CD4-positive, CD25-positive, alpha-beta regulatory T cell (primary cell): Measurements from ENCODE around the gene KPNA1. TPM values are rescaled to one million over a fixed set of nuclear protein-coding genes. Genes with fewer than 3 reads are reported as not detected.
"Not testable (repeated sequence)": the region's sequence is repeated elsewhere in the genome, so short reads cannot be mapped to it uniquely, and the experiment has no call there.

Experiments used
- ATAC-seq, 2 donors: fragments of 150-1000 bp; cut with Tn5 transposase; one replicate each; pipeline ENCODE4 v1.10.0; 2021; ENCODE audit warnings: low read depth in 2 of 2, moderate number of reproducible peaks in 2 of 2, moderate library complexity in 1 of 2
- DNase-seq, 3 donors: peaks; one replicate each; pipeline versions ENCODE4 v3.0.0 to v3.0.0-alpha.2; 2012 to 2022; ENCODE audit warnings: mixed read lengths in 1 of 3
- H3K27ac ChIP-seq: one replicate; pipeline ENCODE4 v1.7.0; 2013; ENCODE audit warnings: mild to moderate bottlenecking, low read length; ENCODE audit not compliant: insufficient read depth, poor library complexity, severe bottlenecking
- H3K27me3 ChIP-seq: one replicate; pipeline ENCODE4 v1.7.0; 2013; ENCODE audit warnings: low read length; ENCODE audit not compliant: control insufficient read depth, insufficient read depth
- H3K36me3 ChIP-seq: one replicate; pipeline ENCODE4 v1.7.0; 2013; ENCODE audit warnings: mild to moderate bottlenecking, low read length, moderate library complexity; ENCODE audit not compliant: control insufficient read depth, insufficient read depth
- H3K4me1 ChIP-seq: 2 replicates; pipeline ENCODE4 v1.7.0; 2013; ENCODE audit warnings: mild to moderate bottlenecking, low read length; ENCODE audit not compliant: insufficient read depth, control insufficient read depth, poor library complexity, severe bottlenecking
- H3K4me3 ChIP-seq: one replicate; pipeline ENCODE4 v1.7.0; 2013; ENCODE audit warnings: low read depth, mild to moderate bottlenecking, low read length, moderate library complexity
- H3K9me3 ChIP-seq, 2 experiments: 1 replicate in 1 of 2; 2 replicates in 1 of 2; pipeline ENCODE4 v1.7.0; 2013; ENCODE audit warnings: low read length in 2 of 2, mild to moderate bottlenecking in 1 of 2, moderate library complexity in 1 of 2; ENCODE audit not compliant: control insufficient read depth in 2 of 2
- H3K27ac Mint-ChIP-seq, 3 donors: one replicate each; pipeline ENCODE4 v1.8.0; 2020 to 2022; ENCODE audit warnings: mild to moderate bottlenecking in 3 of 3, mixed read lengths in 3 of 3, moderate library complexity in 2 of 3
- H3K27me3 Mint-ChIP-seq: one replicate; pipeline ENCODE4 v1.8.0; 2022; ENCODE audit warnings: mild to moderate bottlenecking, mixed read lengths
- H3K36me3 Mint-ChIP-seq: one replicate; pipeline ENCODE4 v1.8.0; 2020; ENCODE audit warnings: mixed read lengths
- H3K4me1 Mint-ChIP-seq, 4 donors: one replicate each; pipeline ENCODE4 v1.8.0; 2020 to 2022; ENCODE audit warnings: mixed read lengths in 4 of 4, mild to moderate bottlenecking in 1 of 4
- H3K4me3 Mint-ChIP-seq, 4 donors: one replicate each; pipeline ENCODE4 v1.8.0; 2020 to 2022; ENCODE audit warnings: mild to moderate bottlenecking in 4 of 4, mixed read lengths in 4 of 4, moderate library complexity in 3 of 4
- H3K9me3 Mint-ChIP-seq, 7 donors: one replicate each; pipeline ENCODE4 v1.8.0; 2020 to 2022; ENCODE audit warnings: mixed read lengths in 7 of 7, mild to moderate bottlenecking in 3 of 7, moderate library complexity in 2 of 7
- polyA plus RNA-seq, 4 donors: library from polyadenylated mRNA; unstranded; fragments of 300-500 nt; fragmentation: Illumina TruSeq; gene quantifications; one replicate each; pipeline ENCODE4 v1.2.3, GENCODE V29; 2021
- total RNA-seq: library from RNA; stranded (reverse); gene quantifications from one replicate; pipeline ENCODE4 v1.2.3, GENCODE V29; 2022

The KPNA1 gene
- total and polyA plus RNA-seq, 5 donors from 2014 or later = 41.4 to 57.8 (median 45.1) TPM

GRCh38 chr3:122451371-122451770 is 63.4 kb downstream of the KPNA1 start:
- H3K27ac Mint-ChIP-seq = no peak overlapping the region
- H3K27me3 Mint-ChIP-seq = no peaks in the 10 kb centered on the region
- peaks cover 53% of the 10 kb centered on the region for H3K36me3 ChIP-seq
- H3K4me1 Mint-ChIP-seq = peaks cover 3 to 21% (median 8%) of the 10 kb centered on the region in 4 donors
- H3K4me3 ChIP-seq = no peak overlapping the region
- no peak for ATAC-seq
- H3K27ac ChIP-seq = no peak overlapping the region
- H3K9me3 ChIP-seq = no peaks in the 10 kb centered on the region
- H3K36me3 Mint-ChIP-seq = peaks cover 59% of the 10 kb centered on the region
- no peak for DNase-seq
- H3K27me3 ChIP-seq = no peaks in the 10 kb centered on the region
- H3K4me1 ChIP-seq = no peaks in the 10 kb centered on the region
- H3K9me3 Mint-ChIP-seq = peaks cover 0 to 5% (median 2%) of the 10 kb centered on the region in 7 donors
- no peak overlapping the region for H3K4me3 Mint-ChIP-seq

DNA sequence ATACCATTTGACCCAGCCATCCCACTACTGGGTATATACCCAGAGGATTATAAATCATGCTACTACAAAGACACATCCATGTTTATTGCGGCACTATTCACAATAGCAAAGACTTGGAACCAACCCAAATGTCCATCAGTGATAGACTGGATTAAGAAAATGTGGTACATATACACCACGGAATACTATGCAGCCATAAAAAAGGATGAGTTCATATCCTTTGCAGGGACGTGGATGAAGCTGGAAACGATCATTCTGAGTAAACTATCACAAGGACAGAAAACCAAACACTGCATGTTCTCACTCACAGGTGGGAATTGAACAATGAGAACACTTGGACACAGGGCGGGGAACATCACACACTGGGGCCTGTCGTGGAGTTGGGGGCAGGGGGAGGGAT is 66.5 kb downstream of the KPNA1 start:
- not testable (repeated sequence) for H3K27ac Mint-ChIP-seq, H3K27ac ChIP-seq, DNase-seq, H3K27me3 Mint-ChIP-seq, H3K4me1 ChIP-seq, H3K4me3 Mint-ChIP-seq, H3K4me3 ChIP-seq, H3K27me3 ChIP-seq, ATAC-seq, H3K9me3 ChIP-seq
- Mint-ChIP-seq H3K4me1 (peaks cover 0 to 14% (median 12%) of the 10 kb centered on the region in 4 donors), H3K36me3 (peaks cover 80% of the 10 kb centered on the region), H3K9me3 (peaks cover 2 to 13% (median 4%) of the 10 kb centered on the region in 7 donors)
- H3K36me3 ChIP-seq = peaks cover 59% of the 10 kb centered on the region

- not testable (repeated sequence) for H3K4me1 ChIP-seq, DNase-seq, H3K27ac ChIP-seq, H3K27me3 Mint-ChIP-seq, H3K9me3 ChIP-seq, H3K27me3 ChIP-seq, H3K4me3 Mint-ChIP-seq, ATAC-seq, H3K27ac Mint-ChIP-seq, H3K4me3 ChIP-seq
- Mint-ChIP-seq H3K4me1 (peaks cover 4 to 14% (median 12%) of the 10 kb centered on the region in 4 donors), H3K9me3 (peaks cover 2 to 13% (median 4%) of the 10 kb centered on the region in 7 donors), H3K36me3 (peaks cover 90% of the 10 kb centered on the region)
- peaks cover 68% of the 10 kb centered on the region for H3K36me3 ChIP-seq
Measured at GRCh38 chr3:122444491-122444887, 70.2 kb downstream of the KPNA1 start.

DNA sequence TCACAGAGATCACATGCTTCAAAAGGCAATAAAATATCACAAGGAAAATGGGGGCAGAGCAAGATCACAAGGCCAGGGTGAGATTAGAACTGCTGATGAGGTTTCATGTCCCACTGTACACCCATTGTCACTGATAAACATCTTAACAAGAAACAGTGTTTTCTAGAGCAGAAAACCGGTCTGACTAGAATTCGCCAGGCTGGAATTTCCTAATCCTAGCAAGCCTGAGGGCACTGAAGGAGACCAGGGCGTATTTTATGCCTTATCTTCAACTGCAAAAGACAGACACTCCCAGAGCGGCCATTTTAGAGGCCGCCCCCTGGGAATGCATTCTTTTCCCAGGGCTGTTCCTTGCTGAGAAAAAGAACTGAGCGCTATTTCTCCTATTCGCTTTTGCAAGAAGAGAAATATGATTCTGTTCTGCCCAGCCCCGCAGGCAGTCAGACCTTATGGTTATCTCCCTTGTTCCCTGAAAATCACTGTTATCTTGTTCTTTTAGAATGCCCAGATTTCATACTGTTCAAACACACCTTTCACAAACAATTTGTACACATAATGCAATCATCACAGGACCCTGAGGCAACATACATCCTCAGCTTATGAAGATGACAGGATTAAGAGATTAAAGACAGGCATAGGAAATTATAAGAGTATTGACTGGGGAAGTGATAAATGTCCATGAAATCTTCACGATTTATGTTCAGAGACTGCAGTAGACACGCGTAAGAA is 70.8 kb downstream of the KPNA1 start:
- H3K4me3 ChIP-seq, H3K9me3 ChIP-seq, DNase-seq, ATAC-seq, H3K4me1 ChIP-seq, H3K27ac ChIP-seq, H3K27me3 ChIP-seq, H3K27ac Mint-ChIP-seq, H3K27me3 Mint-ChIP-seq, H3K4me3 Mint-ChIP-seq: not testable (repeated sequence)
- peaks cover 4 to 14% (median 12%) of the 10 kb centered on the region in 4 donors for H3K4me1 Mint-ChIP-seq
- H3K36me3 Mint-ChIP-seq = peaks cover 90% of the 10 kb centered on the region
- H3K36me3 ChIP-seq = peaks cover 68% of the 10 kb centered on the region
- peaks cover 2 to 13% (median 4%) of the 10 kb centered on the region in 7 donors for H3K9me3 Mint-ChIP-seq

DNA sequence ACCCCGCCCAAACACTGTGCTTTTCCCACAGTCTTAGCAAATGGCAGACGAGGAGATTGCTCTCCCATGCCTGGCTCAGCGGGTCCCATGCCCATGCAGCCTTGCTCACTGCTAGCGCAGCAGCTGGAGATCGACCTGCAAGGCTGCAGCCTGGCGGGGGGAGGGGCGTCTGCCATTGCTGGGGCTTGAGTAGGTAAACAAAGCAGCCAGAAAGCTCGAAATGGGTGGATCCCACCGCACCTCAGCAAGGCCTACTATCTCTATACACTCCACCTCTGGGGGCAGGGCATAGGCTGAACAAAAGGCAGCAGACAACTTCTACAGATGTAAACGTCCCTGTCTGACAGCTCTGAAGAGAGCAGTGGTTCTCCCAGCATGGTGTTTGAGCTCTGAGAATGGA is 71.6 kb downstream of the KPNA1 start:
- H3K4me3 Mint-ChIP-seq = peak overlapping the region in 1 of 4 donors; percentile 10
- H3K27me3 Mint-ChIP-seq = no peaks in the 10 kb centered on the region
- Histone ChIP-seq H3K4me1 (no peaks in the 10 kb centered on the region), H3K4me3 (no peak overlapping the region), H3K27ac (no peak overlapping the region), H3K36me3 (peaks cover 67% of the 10 kb centered on the region), H3K9me3 (no peaks in the 10 kb centered on the region), H3K27me3 (no peaks in the 10 kb centered on the region)
- DNase-seq = no peak
- H3K36me3 Mint-ChIP-seq = peaks cover 90% of the 10 kb centered on the region
- H3K4me1 Mint-ChIP-seq = peaks cover 4 to 14% (median 11%) of the 10 kb centered on the region in 4 donors
- peaks cover 0 to 9% (median 2%) of the 10 kb centered on the region in 7 donors for H3K9me3 Mint-ChIP-seq
- ATAC-seq = no peak
- H3K27ac Mint-ChIP-seq = no peak overlapping the region

DNA sequence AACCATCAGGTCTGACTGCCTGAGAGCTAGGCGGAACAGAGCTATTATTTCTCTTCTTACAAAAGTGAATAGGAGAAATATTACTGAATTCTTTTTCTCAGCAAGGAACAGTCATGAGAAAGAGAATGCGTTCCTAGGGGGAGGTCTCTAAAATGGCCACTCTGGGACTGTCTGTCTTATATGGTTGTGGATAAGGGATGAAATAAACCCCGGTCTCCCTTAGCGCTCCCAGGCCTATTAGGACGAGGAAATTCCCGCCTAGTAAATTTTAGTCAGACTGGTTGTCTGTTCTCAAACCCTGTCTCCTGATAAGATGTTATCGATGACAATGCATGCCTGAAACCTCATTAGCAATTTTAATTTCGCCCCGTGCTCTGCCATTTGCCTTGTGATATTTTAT is 78.8 kb downstream of the KPNA1 start:
- peaks cover 80% of the 10 kb centered on the region for H3K36me3 Mint-ChIP-seq
- peaks cover 0 to 10% (median 4%) of the 10 kb centered on the region in 7 donors for H3K9me3 Mint-ChIP-seq
- no peak overlapping the region for H3K27ac Mint-ChIP-seq
- no peak for ATAC-seq
- Histone ChIP-seq H3K36me3 (peaks cover 72% of the 10 kb centered on the region), H3K9me3 (peaks cover 5% of the 10 kb centered on the region in 2 experiments), H3K27ac (no peak overlapping the region), H3K27me3 (no peaks in the 10 kb centered on the region), H3K4me1 (no peaks in the 10 kb centered on the region), H3K4me3 (no peak overlapping the region)
- DNase-seq = no peak
- H3K27me3 Mint-ChIP-seq = no peaks in the 10 kb centered on the region
- no peak overlapping the region for H3K4me3 Mint-ChIP-seq
- peaks cover 0 to 11% (median 0%) of the 10 kb centered on the region in 4 donors for H3K4me1 Mint-ChIP-seq

DNA sequence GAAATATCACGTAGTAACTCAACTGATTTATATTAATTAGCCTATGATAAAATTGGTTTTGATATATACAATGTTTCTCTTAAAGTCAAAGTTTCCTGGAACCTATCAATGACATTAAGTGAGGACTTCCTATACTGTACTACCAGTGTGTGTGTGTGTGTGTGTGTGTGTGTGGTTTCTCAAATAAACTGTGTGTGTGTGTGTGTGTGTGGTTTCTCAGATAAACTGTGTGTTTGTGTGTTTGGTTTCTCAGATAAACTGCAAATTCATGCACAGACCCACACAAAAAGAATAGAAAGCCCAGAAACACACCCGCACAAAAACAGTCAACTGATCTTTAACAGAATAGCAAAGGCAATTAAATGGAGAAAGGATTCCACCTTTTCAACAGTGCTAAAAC is 84.4 kb downstream of the KPNA1 start:
- peak overlapping the region in 1 of 3 donors; percentile 78 for H3K27ac Mint-ChIP-seq
- no peak overlapping the region for H3K4me3 Mint-ChIP-seq
- ATAC-seq (no peak), DNase-seq (peak in 1 of 3 donors; percentile 26)
- peaks cover 2 to 25% (median 10%) of the 10 kb centered on the region in 4 donors for H3K4me1 Mint-ChIP-seq
- Histone ChIP-seq H3K4me1 (no peaks in the 10 kb centered on the region), H3K36me3 (peaks cover 52% of the 10 kb centered on the region), H3K27ac (no peak overlapping the region), H3K27me3 (no peaks in the 10 kb centered on the region), H3K9me3 (no peaks in the 10 kb centered on the region), H3K4me3 (no peak overlapping the region)
- H3K27me3 Mint-ChIP-seq = no peaks in the 10 kb centered on the region
- H3K36me3 Mint-ChIP-seq = peaks cover 73% of the 10 kb centered on the region
- peaks cover 0 to 14% (median 0%) of the 10 kb centered on the region in 7 donors for H3K9me3 Mint-ChIP-seq
